Trophoblast cell (in vitro differentiated cells and primary cell): Measurements from ENCODE around the gene GAL3ST2.

ENCODE experiments used
- DNase-seq, 2 donors: peaks; one replicate each; pipeline ENCODE4 v3.0.0-alpha.2; 2016
- H2AFZ ChIP-seq: 2 replicates; pipeline ENCODE4 v1.6.1; 2013; ENCODE audit warnings: low read length, moderate library complexity, mild to moderate bottlenecking; ENCODE audit not compliant: insufficient read depth, poor library complexity
- H2AK5ac ChIP-seq: 2 replicates; pipeline ENCODE4 v1.6.1; 2013; ENCODE audit warnings: mild to moderate bottlenecking, low read length
- H2BK120ac ChIP-seq: 2 replicates; pipeline ENCODE4 v1.6.1; 2013; ENCODE audit warnings: low read length, mild to moderate bottlenecking, moderate library complexity; ENCODE audit not compliant: insufficient read depth, poor library complexity
- H2BK12ac ChIP-seq: 2 replicates; pipeline ENCODE4 v1.6.1; 2013; ENCODE audit warnings: mild to moderate bottlenecking, low read length, moderate library complexity
- H2BK5ac ChIP-seq: 2 replicates; pipeline ENCODE4 v1.6.1; 2013; ENCODE audit warnings: low read length, low read depth, moderate library complexity, mild to moderate bottlenecking; ENCODE audit not compliant: poor library complexity
- H3K14ac ChIP-seq: 2 replicates; pipeline ENCODE4 v1.6.1; 2013; ENCODE audit warnings: mild to moderate bottlenecking, low read length
- H3K18ac ChIP-seq: 2 replicates; pipeline ENCODE4 v1.6.1; 2013; ENCODE audit warnings: mild to moderate bottlenecking, low read length
- H3K23ac ChIP-seq: 2 replicates; pipeline ENCODE4 v1.6.1; 2013; ENCODE audit warnings: low read length
- H3K27ac ChIP-seq: 2 replicates; pipeline ENCODE4 v1.5.1; 2013; ENCODE audit warnings: low read depth, mild to moderate bottlenecking, inconsistent platforms, low read length, moderate library complexity
- H3K27me3 ChIP-seq: 2 replicates; pipeline ENCODE4 v1.6.1; 2013; ENCODE audit warnings: inconsistent platforms, mild to moderate bottlenecking, low read length, moderate library complexity; ENCODE audit not compliant: insufficient read depth
- H3K36me3 ChIP-seq, 2 experiments: 1 replicate in 1 of 2; 2 replicates in 1 of 2; pipeline ENCODE4 v1.6.1; 2013; ENCODE audit warnings: low read length in 2 of 2, mild to moderate bottlenecking in 2 of 2, moderate library complexity in 1 of 2; ENCODE audit not compliant: insufficient read depth in 2 of 2, control insufficient read depth in 1 of 2
- H3K4ac ChIP-seq: 2 replicates; pipeline ENCODE4 v1.6.1; 2013; ENCODE audit warnings: low read depth, mild to moderate bottlenecking, low read length, moderate library complexity
- H3K4me1 ChIP-seq, 2 experiments: 1 replicate in 1 of 2; 2 replicates in 1 of 2; pipeline ENCODE4 v1.6.1; 2013; ENCODE audit warnings: low read length in 2 of 2, mild to moderate bottlenecking in 2 of 2, moderate library complexity in 1 of 2; ENCODE audit not compliant: insufficient read depth in 2 of 2, control insufficient read depth in 1 of 2
- H3K4me2 ChIP-seq: 2 replicates; pipeline ENCODE4 v1.6.1; 2013; ENCODE audit warnings: inconsistent platforms, mild to moderate bottlenecking, low read length, moderate library complexity
- H3K4me3 ChIP-seq: 2 replicates; pipeline ENCODE4 v1.5.1; 2013; ENCODE audit warnings: mild to moderate bottlenecking, low read depth, low read length, inconsistent platforms
- H3K79me1 ChIP-seq: one replicate; pipeline ENCODE4 v1.6.1; 2013; ENCODE audit warnings: low read length
- H3K79me2 ChIP-seq: 2 replicates; pipeline ENCODE4 v1.6.1; 2013; ENCODE audit warnings: low read length, mild to moderate bottlenecking; ENCODE audit not compliant: control insufficient read depth, insufficient read depth, poor library complexity
- H3K9ac ChIP-seq: 2 replicates; pipeline ENCODE4 v1.6.1; 2013; ENCODE audit warnings: mild to moderate bottlenecking, low read length
- H3K9me3 ChIP-seq: 2 replicates; pipeline ENCODE4 v1.6.1; 2013; ENCODE audit warnings: low read depth, mild to moderate bottlenecking, control low read depth, inconsistent platforms, low read length; ENCODE audit not compliant: insufficient read depth
- H4K12ac ChIP-seq: 2 replicates; pipeline ENCODE4 v1.6.1; 2013; ENCODE audit warnings: low read depth, mild to moderate bottlenecking, low read length, moderate library complexity
- H4K8ac ChIP-seq: 2 replicates; pipeline ENCODE4 v1.6.1; 2013; ENCODE audit warnings: low read depth, mild to moderate bottlenecking, low read length, moderate library complexity
- H4K91ac ChIP-seq: one replicate; pipeline ENCODE4 v1.6.1; 2013; ENCODE audit warnings: low read depth, mild to moderate bottlenecking, low read length, moderate library complexity
- WGBS: extraction: QIAGEN DNeasy Blood & Tissue Kit; methylation state at CpG from one replicate; pipeline ENCODE4 v1.1.7; 2013; ENCODE audit warnings: missing lambda C conversion rate; ENCODE audit not compliant: insufficient read length, insufficient coverage; ENCODE audit errors: extremely low coverage; 5-methylcytosine and 5-hydroxymethylcytosine counted together

Gene GAL3ST2

DNA sequence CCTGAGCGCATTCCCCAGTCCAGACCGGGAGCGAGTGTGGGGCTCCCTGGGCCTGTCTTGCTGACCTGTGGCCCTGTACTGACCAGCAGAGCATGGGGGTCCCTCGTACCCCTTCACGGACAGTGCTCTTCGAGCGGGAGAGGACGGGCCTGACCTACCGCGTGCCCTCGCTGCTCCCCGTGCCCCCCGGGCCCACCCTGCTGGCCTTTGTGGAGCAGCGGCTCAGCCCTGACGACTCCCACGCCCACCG is 37.7 kb downstream of the GAL3ST2 start:
- no peak overlapping the region for H3K23ac ChIP-seq
- no peak overlapping the region for H4K12ac ChIP-seq
- no peak overlapping the region for H2BK12ac ChIP-seq
- H4K91ac ChIP-seq = no peak overlapping the region
- no peaks in the 10 kb centered on the region for H3K79me2 ChIP-seq
- no peak overlapping the region for H3K18ac ChIP-seq
- H2BK120ac ChIP-seq = no peak overlapping the region
- H3K4me2 ChIP-seq = no peak overlapping the region
- H3K14ac ChIP-seq = no peak overlapping the region
- peaks cover 8% of the 10 kb centered on the region for H3K9me3 ChIP-seq
- no peak overlapping the region for H3K9ac ChIP-seq
- no peak overlapping the region for H4K8ac ChIP-seq
- no peaks in the 10 kb centered on the region for H3K79me1 ChIP-seq
- no peaks in the 10 kb centered on the region for H3K4me1 ChIP-seq
- no peak overlapping the region for H3K4me3 ChIP-seq
- no peaks in the 10 kb centered on the region for H3K27me3 ChIP-seq
- no peak overlapping the region for H2AK5ac ChIP-seq
- H3K36me3 ChIP-seq = no peaks in the 10 kb centered on the region
- no peak overlapping the region for H2AFZ ChIP-seq
- no peak overlapping the region for H3K27ac ChIP-seq
- no peak overlapping the region for H3K4ac ChIP-seq
- no peak for DNase-seq
- H2BK5ac ChIP-seq = no peak overlapping the region
- WGBS = no CpG with 5 or more reads among the region's 17 CpGs

DNA sequence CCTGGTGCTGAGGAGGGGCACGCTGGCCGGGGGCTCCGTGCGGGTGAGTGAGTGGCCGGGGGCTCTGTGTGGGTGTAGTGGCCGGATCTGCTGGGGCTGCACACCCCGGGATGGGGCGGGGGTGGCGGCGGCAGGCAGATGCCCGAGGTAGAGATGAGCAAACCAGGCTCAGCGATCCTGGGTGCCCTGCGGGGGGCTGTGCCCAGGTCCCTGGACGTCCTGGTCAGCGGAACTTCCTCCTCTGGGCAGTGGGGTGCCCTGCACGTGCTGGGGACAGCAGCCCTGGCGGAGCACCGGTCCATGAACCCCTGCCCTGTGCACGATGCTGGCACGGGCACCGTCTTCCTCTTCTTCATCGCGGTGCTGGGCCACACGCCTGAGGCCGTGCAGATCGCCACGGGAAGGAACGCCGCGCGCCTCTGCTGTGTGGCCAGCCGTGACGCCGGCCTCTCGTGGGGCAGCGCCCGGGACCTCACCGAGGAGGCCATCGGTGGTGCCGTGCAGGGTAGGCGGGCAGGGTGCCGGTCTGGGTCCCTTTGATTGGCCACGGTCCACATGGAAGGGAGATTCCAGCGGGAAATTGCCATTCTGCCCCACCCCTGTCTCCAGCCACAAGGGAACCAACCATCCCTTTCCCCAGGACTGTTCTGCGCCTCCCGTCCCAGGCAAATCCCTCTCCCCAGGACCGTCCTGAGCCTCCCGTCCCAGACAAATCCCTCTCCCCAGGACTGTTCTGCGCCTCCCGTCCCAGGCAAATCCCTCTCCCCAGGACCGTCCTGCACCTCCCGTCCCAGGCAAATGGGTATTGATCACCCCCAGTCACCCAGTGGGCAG is 38.2 kb downstream of the GAL3ST2 start:
- Histone ChIP-seq H3K27ac (no peak overlapping the region), H4K12ac (no peak overlapping the region), H3K79me1 (no peaks in the 10 kb centered on the region), H2AFZ (no peak overlapping the region), H3K79me2 (no peaks in the 10 kb centered on the region), H3K18ac (no peak overlapping the region), H3K27me3 (no peaks in the 10 kb centered on the region), H2BK5ac (no peak overlapping the region), H3K14ac (no peak overlapping the region), H2BK120ac (no peak overlapping the region), H2BK12ac (no peak overlapping the region), H3K4me2 (no peak overlapping the region), H4K91ac (no peak overlapping the region), H3K23ac (no peak overlapping the region), H3K9ac (no peak overlapping the region), H3K9me3 (peaks cover 9% of the 10 kb centered on the region), H3K36me3 (no peaks in the 10 kb centered on the region), H4K8ac (no peak overlapping the region), H3K4me3 (no peak overlapping the region), H2AK5ac (no peak overlapping the region), H3K4ac (no peak overlapping the region), H3K4me1 (no peaks in the 10 kb centered on the region)
- DNase-seq = no peak
- WGBS = no CpG with 5 or more reads among the region's 52 CpGs

GRCh38 chr2:241815477-241816430 is 39.1 kb downstream of the GAL3ST2 start:
- peaks cover 10% of the 10 kb centered on the region for H3K9me3 ChIP-seq
- no peak overlapping the region for H2BK120ac ChIP-seq
- WGBS = no CpG with 5 or more reads among the region's 48 CpGs
- H3K36me3 ChIP-seq = no peaks in the 10 kb centered on the region
- no peak overlapping the region for H3K4ac ChIP-seq
- H3K79me2 ChIP-seq = no peaks in the 10 kb centered on the region
- no peak overlapping the region for H3K18ac ChIP-seq
- no peak overlapping the region for H4K12ac ChIP-seq
- no peaks in the 10 kb centered on the region for H3K79me1 ChIP-seq
- no peak overlapping the region for H3K27ac ChIP-seq
- H3K23ac ChIP-seq = no peak overlapping the region
- H3K9ac ChIP-seq = no peak overlapping the region
- peak in 1 of 2 donors; percentile 24 for DNase-seq
- no peak overlapping the region for H3K4me2 ChIP-seq
- H4K91ac ChIP-seq = no peak overlapping the region
- H4K8ac ChIP-seq = no peak overlapping the region
- no peak overlapping the region for H2BK5ac ChIP-seq
- no peak overlapping the region for H3K14ac ChIP-seq
- H2AK5ac ChIP-seq = no peak overlapping the region
- no peaks in the 10 kb centered on the region for H3K27me3 ChIP-seq
- H3K4me1 ChIP-seq = no peaks in the 10 kb centered on the region
- H2BK12ac ChIP-seq = no peak overlapping the region
- no peak overlapping the region for H2AFZ ChIP-seq
- no peak overlapping the region for H3K4me3 ChIP-seq

DNA sequence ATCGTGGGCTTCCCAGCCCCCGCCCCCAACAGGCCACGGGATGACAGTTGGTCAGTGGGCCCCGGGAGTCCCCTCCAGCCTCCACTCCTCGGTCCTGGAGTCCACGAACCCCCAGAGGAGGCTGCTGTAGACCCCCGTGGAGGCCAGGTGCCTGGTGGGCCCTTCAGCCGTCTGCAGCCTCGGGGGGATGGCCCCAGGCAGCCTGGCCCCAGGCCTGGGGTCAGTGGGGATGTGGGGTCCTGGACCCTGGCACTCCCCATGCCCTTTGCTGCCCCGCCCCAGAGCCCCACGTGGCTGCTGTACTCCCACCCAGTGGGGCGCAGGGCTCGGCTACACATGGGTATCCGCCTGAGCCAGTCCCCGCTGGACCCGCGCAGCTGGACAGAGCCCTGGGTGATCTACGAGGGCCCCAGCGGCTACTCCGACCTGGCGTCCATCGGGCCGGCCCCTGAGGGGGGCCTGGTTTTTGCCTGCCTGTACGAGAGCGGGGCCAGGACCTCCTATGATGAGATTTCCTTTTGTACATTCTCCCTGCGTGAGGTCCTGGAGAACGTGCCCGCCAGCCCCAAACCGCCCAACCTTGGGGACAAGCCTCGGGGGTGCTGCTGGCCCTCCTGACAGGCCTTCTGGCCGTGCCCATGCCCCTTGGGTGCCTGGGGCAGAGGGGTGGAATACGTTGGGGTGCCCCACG is 40.0 kb downstream of the GAL3ST2 start:
- Histone ChIP-seq H3K79me2 (no peaks in the 10 kb centered on the region), H4K8ac (no peak overlapping the region), H3K27ac (no peak overlapping the region), H3K4me2 (no peak overlapping the region), H3K23ac (no peak overlapping the region), H2BK120ac (no peak overlapping the region), H3K14ac (no peak overlapping the region), H3K18ac (no peak overlapping the region), H3K36me3 (no peaks in the 10 kb centered on the region), H3K4ac (no peak overlapping the region), H2AFZ (no peak overlapping the region), H2BK5ac (no peak overlapping the region), H3K4me1 (no peaks in the 10 kb centered on the region), H4K12ac (no peak overlapping the region), H3K27me3 (no peaks in the 10 kb centered on the region), H3K9ac (no peak overlapping the region), H3K79me1 (no peaks in the 10 kb centered on the region), H4K91ac (no peak overlapping the region), H2AK5ac (no peak overlapping the region), H3K4me3 (no peak overlapping the region), H2BK12ac (no peak overlapping the region), H3K9me3 (peaks cover 8% of the 10 kb centered on the region)
- no peak for DNase-seq
- WGBS = no CpG with 5 or more reads among the region's 33 CpGs
